GM23248 (cell line): ENCODE measurements around the gene VWC2. TPM values are rescaled to one million over a fixed set of nuclear protein-coding genes. Genes with fewer than 3 reads are reported as not detected.

Experiments used
- DNase-seq: peaks from one replicate; pipeline ENCODE4 v3.0.0-alpha.2; 2015
- H2AFZ ChIP-seq: fragments of 200-600 bp; sonication (generic); 2 replicates; pipeline ENCODE4 v1.6.1; 2016; ENCODE audit warnings: antibody characterized with exemption
- H3F3A ChIP-seq: fragments of 200-600 bp; sonication (generic); 2 replicates; pipeline ENCODE4 v1.6.1; 2016; ENCODE audit warnings: mild to moderate bottlenecking, antibody characterized with exemption, mixed run types; ENCODE audit not compliant: insufficient read depth
- H3K27ac ChIP-seq: fragments of 200-600 bp; sonication (generic); 2 replicates; pipeline ENCODE4 v1.5.1; 2016; ENCODE audit warnings: mild to moderate bottlenecking
- H3K27me3 ChIP-seq: fragments of 200-600 bp; sonication (generic); replicated peaks from 2 replicates; pipeline ENCODE4 v1.6.1; 2016; ENCODE audit warnings: mild to moderate bottlenecking; ENCODE audit not compliant: insufficient read depth
- H3K36me3 ChIP-seq: fragments of 200-600 bp; sonication (generic); 2 replicates; pipeline ENCODE4 v1.6.1; 2016; ENCODE audit warnings: low read depth, mild to moderate bottlenecking
- H3K4me1 ChIP-seq: fragments of 200-600 bp; sonication (generic); 2 replicates; pipeline ENCODE4 v1.6.1; 2016; ENCODE audit warnings: mild to moderate bottlenecking; ENCODE audit not compliant: insufficient read depth
- H3K4me2 ChIP-seq: fragments of 200-600 bp; sonication (generic); one replicate; pipeline ENCODE4 v1.6.1; 2016; ENCODE audit warnings: mild to moderate bottlenecking; ENCODE audit not compliant: unreplicated experiment
- H3K4me3 ChIP-seq: fragments of 200-600 bp; sonication (generic); 2 replicates; pipeline ENCODE4 v1.5.1; 2016; ENCODE audit warnings: mild to moderate bottlenecking
- H3K79me2 ChIP-seq: fragments of 200-600 bp; sonication (generic); 2 replicates; pipeline ENCODE4 v1.6.1; 2016; ENCODE audit warnings: mild to moderate bottlenecking; ENCODE audit not compliant: insufficient read depth
- H3K9ac ChIP-seq: fragments of 200-600 bp; sonication (generic); 2 replicates; pipeline ENCODE4 v1.6.1; 2016; ENCODE audit warnings: mild to moderate bottlenecking
- H3K9me2 ChIP-seq: fragments of 200-600 bp; sonication (generic); 2 replicates; pipeline ENCODE4 v1.6.1; 2016; ENCODE audit warnings: mixed run types, mild to moderate bottlenecking, moderate library complexity; ENCODE audit not compliant: insufficient read depth
- H3K9me3 ChIP-seq: fragments of 200-600 bp; sonication (generic); one replicate; pipeline ENCODE4 v1.6.1; 2017; ENCODE audit warnings: low read depth
- H4K20me1 ChIP-seq: fragments of 200-600 bp; sonication (generic); 2 replicates; pipeline ENCODE4 v1.6.0; 2016; ENCODE audit not compliant: insufficient read depth
- EZH2 ChIP-seq: fragments of 200-600 bp; sonication (generic); IDR thresholded peaks from 2 replicates; pipeline ENCODE4 v1.6.1; 2018; ENCODE audit warnings: antibody characterized with exemption, mild to moderate bottlenecking; ENCODE audit not compliant: insufficient read depth, poor library complexity, severe bottlenecking
- EZH2phosphoT487 ChIP-seq: fragments of 200-600 bp; sonication (generic); IDR thresholded peaks from 2 replicates; pipeline ENCODE4 v1.6.1; 2018; ENCODE audit warnings: antibody characterized with exemption, moderate library complexity, mild to moderate bottlenecking, low read depth; ENCODE audit not compliant: insufficient read depth
- WGBS, 2 experiments: methylation state at CpG; one replicate each; pipeline ENCODE4 v1.1.6; 2015 to 2017; ENCODE audit warnings: low lambda C conversion rate in 2 of 2, low coverage in 1 of 2; ENCODE audit errors: missing lambda C conversion rate in 2 of 2; 5-methylcytosine and 5-hydroxymethylcytosine counted together
- in situ Hi-C: fragments of 300-500 bp; cut with MboI; formaldehyde crosslinking; loops from 2 replicates; pipeline ENCODE4 v1.15.0; 2020
- polyA plus RNA-seq: library from polyadenylated mRNA; unstranded; fragments of >200 nt; fragmentation: Nextera tagmentation; extraction: Ambion mirVana; gene quantifications from 2 replicates; pipeline ENCODE4 v1.2.1, GENCODE V29; 2016
- total RNA-seq: library from RNA; depleted of rRNA; stranded (reverse); fragments of >200 nt; shearing (Covaris generic); gene quantifications from 2 replicates; pipeline ENCODE4 v1.2.3, GENCODE V29; 2014

Gene VWC2
- total and polyA plus RNA-seq, 2 experiments from 2014 or later, result not detected

GRCh38 chr7:49766966-49767365, 6.5 kb upstream of the VWC2 start:
- in situ Hi-C loops, result no loop called here

GRCh38 chr7:49767719-49768118, 5.7 kb upstream of the VWC2 start:
- in situ Hi-C loops, result no loop called here
- H4K20me1 ChIP-seq, result no peaks in the 10 kb centered on the region
- no peaks in the 10 kb centered on the region for H3K9me3 ChIP-seq
- no peaks in the 10 kb centered on the region for H3K4me1 ChIP-seq
- no peaks in the 10 kb centered on the region for H3K79me2 ChIP-seq
- 11 to 17% methylated on average over 5 of the region's 5 CpGs for WGBS, 2 experiments
- DNase-seq, result no peak
- no peak overlapping the region for H3K4me3 ChIP-seq
- H3K27me3 ChIP-seq, result peaks cover 10% of the 10 kb centered on the region
- H2AFZ ChIP-seq, result no peak overlapping the region
- H3K4me2 ChIP-seq, result no peak overlapping the region
- no peaks in the 10 kb centered on the region for H3K36me3 ChIP-seq
- H3K27ac ChIP-seq, result no peak overlapping the region
- no peaks in the 10 kb centered on the region for H3K9me2 ChIP-seq
- H3F3A ChIP-seq, result no peaks in the 10 kb centered on the region
- no peak overlapping the region for H3K9ac ChIP-seq
- TF ChIP-seq EZH2 (no peak), EZH2phosphoT487 (no peak)

More at GRCh38 chr7:49766966-49767365, 6.5 kb upstream of the VWC2 start:
- H2AFZ ChIP-seq, result no peak overlapping the region
- DNase-seq, result no peak
- H3K9me2 ChIP-seq, result no peaks in the 10 kb centered on the region
- 21 to 29% methylated on average over 1 of the region's 1 CpG for WGBS, 2 experiments
- no peak overlapping the region for H3K4me2 ChIP-seq
- H3F3A ChIP-seq, result no peaks in the 10 kb centered on the region
- TF ChIP-seq EZH2phosphoT487 (no peak), EZH2 (no peak)
- no peak overlapping the region for H3K9ac ChIP-seq
- no peak overlapping the region for H3K27ac ChIP-seq
- H3K4me3 ChIP-seq, result no peak overlapping the region
- peaks cover 5% of the 10 kb centered on the region; the same call in 1 of the 2 replicates for H3K27me3 ChIP-seq
- H3K4me1 ChIP-seq, result no peaks in the 10 kb centered on the region
- no peaks in the 10 kb centered on the region for H3K36me3 ChIP-seq
- no peaks in the 10 kb centered on the region for H3K9me3 ChIP-seq
- H4K20me1 ChIP-seq, result no peaks in the 10 kb centered on the region
- no peaks in the 10 kb centered on the region for H3K79me2 ChIP-seq

GRCh38 chr7:49768254-49768653, 5.2 kb upstream of the VWC2 start:
- no peak overlapping the region for H2AFZ ChIP-seq
- no peaks in the 10 kb centered on the region for H3F3A ChIP-seq
- no peak for TF ChIP-seq EZH2phosphoT487
- no peak for TF ChIP-seq EZH2
- no peak for DNase-seq
- H3K4me1 ChIP-seq, result no peaks in the 10 kb centered on the region
- H4K20me1 ChIP-seq, result no peaks in the 10 kb centered on the region
- H3K4me3 ChIP-seq, result no peak overlapping the region
- H3K9me3 ChIP-seq, result no peaks in the 10 kb centered on the region
- 23 to 25% methylated on average over 3 of the region's 3 CpGs for WGBS, 2 experiments
- no peak overlapping the region for H3K9ac ChIP-seq
- peaks cover 15% of the 10 kb centered on the region for H3K27me3 ChIP-seq
- H3K4me2 ChIP-seq, result no peak overlapping the region
- no peaks in the 10 kb centered on the region for H3K36me3 ChIP-seq
- no peaks in the 10 kb centered on the region for H3K9me2 ChIP-seq
- in situ Hi-C loops, result no loop called here
- H3K79me2 ChIP-seq, result no peaks in the 10 kb centered on the region
- H3K27ac ChIP-seq, result no peak overlapping the region

DNA sequence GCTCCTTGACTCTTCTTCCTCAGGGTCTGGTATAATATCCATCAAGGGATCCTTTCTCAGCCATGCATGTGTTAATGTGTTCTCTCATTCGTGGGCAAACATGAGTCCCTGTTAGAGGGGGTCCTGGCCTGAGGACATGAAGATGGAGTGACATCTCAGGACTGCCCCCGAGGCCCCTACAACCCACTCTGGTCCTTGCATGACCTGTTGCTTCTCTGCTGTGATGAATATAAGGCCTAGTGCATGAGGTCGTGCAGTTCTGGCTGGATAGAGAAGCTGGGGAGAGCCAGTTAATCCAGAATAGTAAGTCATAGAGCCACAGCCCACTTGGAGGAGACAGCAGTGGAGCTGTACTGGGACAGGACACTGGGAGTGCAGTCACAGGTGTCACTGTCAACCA, 4.6 kb upstream of the VWC2 start:
- no peaks in the 10 kb centered on the region for H4K20me1 ChIP-seq
- TF ChIP-seq EZH2phosphoT487, result no peak
- no peak for TF ChIP-seq EZH2
- H3K79me2 ChIP-seq, result no peaks in the 10 kb centered on the region
- H3K36me3 ChIP-seq, result no peaks in the 10 kb centered on the region
- no peak overlapping the region for H3K4me3 ChIP-seq
- DNase-seq, result no peak
- no peak overlapping the region for H3K9ac ChIP-seq
- H3K27ac ChIP-seq, result no peak overlapping the region
- H3K27me3 ChIP-seq, result peaks cover 16% of the 10 kb centered on the region
- no peaks in the 10 kb centered on the region for H3K9me3 ChIP-seq
- no peaks in the 10 kb centered on the region for H3F3A ChIP-seq
- in situ Hi-C loops, result no loop called here
- no peak overlapping the region for H3K4me2 ChIP-seq
- H2AFZ ChIP-seq, result no peak overlapping the region
- 6 to 9% methylated on average over 3 of the region's 3 CpGs for WGBS, 2 experiments
- H3K9me2 ChIP-seq, result no peaks in the 10 kb centered on the region
- H3K4me1 ChIP-seq, result no peaks in the 10 kb centered on the region

- in situ Hi-C loops, result no loop called here
These were observed 4.1 kb upstream of the VWC2 start for GRCh38 chr7:49769285-49769857.

More at GRCh38 chr7:49769285-49769857, 4.1 kb upstream of the VWC2 start:
- Histone ChIP-seq H4K20me1 (no peaks in the 10 kb centered on the region), H3K79me2 (no peaks in the 10 kb centered on the region), H3K9me3 (no peaks in the 10 kb centered on the region), H3K4me1 (no peaks in the 10 kb centered on the region), H3K4me3 (no peak overlapping the region), H3K27ac (no peak overlapping the region), H3K9ac (no peak overlapping the region), H3K27me3 (peaks cover 19% of the 10 kb centered on the region), H3K4me2 (no peak overlapping the region), H2AFZ (no peak overlapping the region), H3K9me2 (no peaks in the 10 kb centered on the region), H3K36me3 (no peaks in the 10 kb centered on the region), H3F3A (no peaks in the 10 kb centered on the region)
- no peak for DNase-seq
- TF ChIP-seq EZH2phosphoT487 (no peak), EZH2 (no peak)
